ENCODE data around the gene DMD.
"Not testable (repeated sequence)": the region's sequence is repeated elsewhere in the genome, so short reads cannot be mapped to it uniquely, and the experiment has no call there.

Gene DMD

GRCh38 chrX:32839781-32840180 lies 371.6 kb downstream of the DMD start:
- Mint-ChIP-seq H3K9me3 (peaks cover 11% of the 10 kb centered on the region), H3K27ac (no peak overlapping the region), H3K36me3 (ENCODE audit: low read depth) (no peaks in the 10 kb centered on the region), H3K4me3 (no peak overlapping the region), H3K4me1 (ENCODE audit: low read depth) (no peaks in the 10 kb centered on the region), H3K27me3 (ENCODE audit: low read depth) (no peaks in the 10 kb centered on the region)
- DNase-seq (ENCODE audit: low spot score) = no peak

- Mint-ChIP-seq H3K4me1 (ENCODE audit: low read depth) (no peaks in the 10 kb centered on the region), H3K4me3 (no peak overlapping the region), H3K27ac (no peak overlapping the region), H3K27me3 (ENCODE audit: low read depth) (no peaks in the 10 kb centered on the region), H3K9me3 (no peaks in the 10 kb centered on the region), H3K36me3 (ENCODE audit: low read depth) (no peaks in the 10 kb centered on the region)
- DNase-seq (ENCODE audit: low spot score) = no peak
Measured at GRCh38 chrX:32825009-32825408, 386.3 kb downstream of the DMD start.

GRCh38 chrX:32804034-32804433 lies 407.3 kb downstream of the DMD start:
- Mint-ChIP-seq H3K27ac (no peak overlapping the region), H3K36me3 (ENCODE audit: low read depth) (no peaks in the 10 kb centered on the region), H3K4me1 (ENCODE audit: low read depth) (no peaks in the 10 kb centered on the region), H3K27me3 (ENCODE audit: low read depth) (no peaks in the 10 kb centered on the region), H3K9me3 (peaks cover 13% of the 10 kb centered on the region), H3K4me3 (no peak overlapping the region)
- DNase-seq (ENCODE audit: low spot score) = no peak

- H3K36me3 Mint-ChIP-seq (ENCODE audit: low read depth) = no peaks in the 10 kb centered on the region
- no peaks in the 10 kb centered on the region for H3K4me1 Mint-ChIP-seq (ENCODE audit: low read depth)
- H3K9me3 Mint-ChIP-seq = peaks cover 7% of the 10 kb centered on the region
- H3K27ac Mint-ChIP-seq = no peak overlapping the region
- no peaks in the 10 kb centered on the region for H3K27me3 Mint-ChIP-seq (ENCODE audit: low read depth)
- no peak overlapping the region for H3K4me3 Mint-ChIP-seq
- no peak for DNase-seq (ENCODE audit: low spot score)
Measured at GRCh38 chrX:32798990-32799389, 412.4 kb downstream of the DMD start.

GRCh38 chrX:32788936-32789335 lies 422.4 kb downstream of the DMD start:
- H3K4me3 Mint-ChIP-seq = no peak overlapping the region
- H3K9me3 Mint-ChIP-seq = peaks cover 3% of the 10 kb centered on the region
- no peaks in the 10 kb centered on the region for H3K4me1 Mint-ChIP-seq (ENCODE audit: low read depth)
- H3K27me3 Mint-ChIP-seq (ENCODE audit: low read depth) = no peaks in the 10 kb centered on the region
- no peak overlapping the region for H3K27ac Mint-ChIP-seq
- DNase-seq (ENCODE audit: low spot score) = no peak
- no peaks in the 10 kb centered on the region for H3K36me3 Mint-ChIP-seq (ENCODE audit: low read depth)

DNA sequence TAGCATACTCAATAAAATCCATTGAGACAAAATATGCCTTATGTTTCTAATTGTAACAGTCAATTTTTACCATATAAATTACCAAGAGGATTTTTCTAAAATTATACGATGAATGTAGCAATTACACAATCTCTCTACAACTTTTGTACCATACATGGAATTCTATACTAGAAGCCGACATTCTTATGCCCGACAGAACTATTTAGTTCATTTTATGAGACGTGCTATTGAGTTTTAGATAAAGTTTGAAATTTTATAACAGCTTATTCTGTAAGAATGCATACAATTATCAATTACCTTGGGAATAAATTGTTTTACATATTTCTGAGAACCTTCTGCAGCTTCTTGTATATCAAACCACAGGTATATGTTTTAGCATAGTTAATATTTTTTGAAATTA lies 431.2 kb downstream of the DMD start:
- Mint-ChIP-seq H3K9me3 (no peaks in the 10 kb centered on the region), H3K27ac (no peak overlapping the region), H3K36me3 (ENCODE audit: low read depth) (no peaks in the 10 kb centered on the region), H3K4me1 (ENCODE audit: low read depth) (no peaks in the 10 kb centered on the region), H3K4me3 (no peak overlapping the region), H3K27me3 (ENCODE audit: low read depth) (no peaks in the 10 kb centered on the region)
- DNase-seq (ENCODE audit: low spot score) = no peak

GRCh38 chrX:32778965-32779364 lies 432.4 kb downstream of the DMD start:
- no peak overlapping the region for H3K4me3 Mint-ChIP-seq
- no peaks in the 10 kb centered on the region for H3K4me1 Mint-ChIP-seq (ENCODE audit: low read depth)
- DNase-seq (ENCODE audit: low spot score) = no peak
- no peaks in the 10 kb centered on the region for H3K9me3 Mint-ChIP-seq
- no peaks in the 10 kb centered on the region for H3K36me3 Mint-ChIP-seq (ENCODE audit: low read depth)
- H3K27ac Mint-ChIP-seq = no peak overlapping the region
- H3K27me3 Mint-ChIP-seq (ENCODE audit: low read depth) = no peaks in the 10 kb centered on the region

DNA sequence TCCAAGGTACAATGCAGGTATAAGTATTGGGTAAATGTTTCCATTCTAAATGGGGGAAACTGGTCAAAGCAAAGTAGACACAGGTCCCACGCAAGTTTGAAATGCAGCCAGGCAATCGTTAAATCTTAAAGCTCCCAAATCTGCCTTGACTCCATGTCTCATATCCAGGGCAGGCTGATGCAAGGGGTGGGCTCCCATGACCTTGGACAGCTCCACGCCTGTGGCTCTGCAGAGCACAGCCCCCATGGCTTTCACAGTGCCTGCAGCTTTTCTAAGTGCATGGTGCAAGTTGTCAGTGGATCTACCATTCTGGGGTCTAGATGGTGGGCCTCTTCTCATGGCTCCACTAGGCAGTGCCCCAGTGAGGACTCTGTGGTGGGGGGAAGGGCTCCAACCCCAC lies 436.4 kb downstream of the DMD start:
- H3K27ac Mint-ChIP-seq = no peak overlapping the region
- no peaks in the 10 kb centered on the region for H3K27me3 Mint-ChIP-seq (ENCODE audit: low read depth)
- no peak overlapping the region for H3K4me3 Mint-ChIP-seq
- DNase-seq (ENCODE audit: low spot score) = no peak
- H3K36me3 Mint-ChIP-seq (ENCODE audit: low read depth) = no peaks in the 10 kb centered on the region
- H3K4me1 Mint-ChIP-seq (ENCODE audit: low read depth) = no peaks in the 10 kb centered on the region
- peaks cover 3% of the 10 kb centered on the region for H3K9me3 Mint-ChIP-seq

DNA sequence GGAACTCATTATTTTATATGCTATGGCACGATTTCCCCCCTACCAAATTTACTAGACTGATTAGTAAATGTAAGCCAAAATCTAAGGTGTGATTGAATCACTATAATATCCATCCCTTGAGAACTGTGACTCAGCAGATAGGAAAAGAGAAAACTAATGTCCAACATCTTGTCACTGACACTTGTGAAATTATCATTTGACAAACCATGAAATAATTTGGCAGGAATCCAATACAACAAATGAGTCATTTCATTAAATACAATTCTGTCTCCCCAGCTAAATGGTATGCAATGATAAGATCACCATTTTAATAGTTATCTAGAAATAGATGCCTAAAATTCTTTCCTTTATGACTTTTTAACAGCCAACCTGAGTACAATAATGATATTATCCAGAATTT lies 462.3 kb downstream of the DMD start:
- Mint-ChIP-seq H3K27ac (no peak overlapping the region), H3K4me3 (no peak overlapping the region), H3K36me3 (ENCODE audit: low read depth) (no peaks in the 10 kb centered on the region), H3K9me3 (peaks cover 8% of the 10 kb centered on the region), H3K4me1 (ENCODE audit: low read depth) (no peaks in the 10 kb centered on the region), H3K27me3 (ENCODE audit: low read depth) (no peaks in the 10 kb centered on the region)
- DNase-seq (ENCODE audit: low spot score) = no peak

GRCh38 chrX:32745323-32745722 lies 466.0 kb downstream of the DMD start:
- no peak for DNase-seq (ENCODE audit: low spot score)
- Mint-ChIP-seq H3K36me3 (ENCODE audit: low read depth) (no peaks in the 10 kb centered on the region), H3K27ac (no peak overlapping the region), H3K4me3 (no peak overlapping the region), H3K27me3 (ENCODE audit: low read depth) (no peaks in the 10 kb centered on the region), H3K4me1 (ENCODE audit: low read depth) (no peaks in the 10 kb centered on the region), H3K9me3 (peaks cover 8% of the 10 kb centered on the region)

DNA sequence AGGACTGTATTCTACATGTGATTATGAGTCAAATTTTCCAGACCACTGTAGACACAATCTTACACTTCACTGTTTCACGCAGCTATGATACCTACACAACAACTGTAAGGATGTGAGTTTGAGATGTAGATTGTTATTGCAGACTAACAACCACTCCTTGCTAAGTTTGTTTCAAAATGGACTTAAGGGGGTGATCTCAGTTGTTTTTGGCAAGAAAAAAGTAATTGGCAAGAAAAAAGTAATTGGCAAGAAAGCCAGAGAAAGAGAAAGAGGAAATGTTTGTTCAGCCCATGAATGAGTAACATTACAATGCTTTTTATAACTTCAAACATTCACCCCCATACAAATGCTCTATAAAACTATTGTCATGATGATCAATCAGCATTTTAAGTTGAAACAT lies 466.4 kb downstream of the DMD start:
- Mint-ChIP-seq H3K4me1 (ENCODE audit: low read depth) (no peaks in the 10 kb centered on the region), H3K27me3 (ENCODE audit: low read depth) (no peaks in the 10 kb centered on the region), H3K4me3 (no peak overlapping the region), H3K9me3 (peaks cover 8% of the 10 kb centered on the region), H3K36me3 (ENCODE audit: low read depth) (no peaks in the 10 kb centered on the region), H3K27ac (no peak overlapping the region)
- no peak for DNase-seq (ENCODE audit: low spot score)

DNA sequence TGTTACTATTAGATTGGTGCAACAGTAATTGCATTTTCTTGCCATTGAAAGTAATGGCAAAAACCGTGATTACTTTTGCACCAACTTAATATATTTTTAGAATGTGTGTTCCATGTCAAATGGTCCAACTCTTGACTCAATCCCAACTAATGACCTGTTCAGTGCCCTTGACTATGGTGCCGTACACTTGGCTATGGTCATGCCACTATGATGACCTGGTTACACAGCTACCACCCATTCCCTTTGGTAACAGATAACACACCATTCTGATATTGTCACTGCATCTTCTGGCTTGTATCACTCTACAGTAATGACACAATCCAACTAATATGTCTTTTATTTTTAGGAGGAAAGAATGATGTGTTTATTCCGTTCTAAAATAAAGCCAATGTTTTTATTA lies 469.4 kb downstream of the DMD start:
- Mint-ChIP-seq H3K36me3 (ENCODE audit: low read depth) (no peaks in the 10 kb centered on the region), H3K4me3 (no peak overlapping the region), H3K9me3 (peaks cover 8% of the 10 kb centered on the region), H3K27ac (no peak overlapping the region), H3K27me3 (ENCODE audit: low read depth) (no peaks in the 10 kb centered on the region), H3K4me1 (ENCODE audit: low read depth) (no peaks in the 10 kb centered on the region)
- DNase-seq (ENCODE audit: low spot score) = no peak

DNA sequence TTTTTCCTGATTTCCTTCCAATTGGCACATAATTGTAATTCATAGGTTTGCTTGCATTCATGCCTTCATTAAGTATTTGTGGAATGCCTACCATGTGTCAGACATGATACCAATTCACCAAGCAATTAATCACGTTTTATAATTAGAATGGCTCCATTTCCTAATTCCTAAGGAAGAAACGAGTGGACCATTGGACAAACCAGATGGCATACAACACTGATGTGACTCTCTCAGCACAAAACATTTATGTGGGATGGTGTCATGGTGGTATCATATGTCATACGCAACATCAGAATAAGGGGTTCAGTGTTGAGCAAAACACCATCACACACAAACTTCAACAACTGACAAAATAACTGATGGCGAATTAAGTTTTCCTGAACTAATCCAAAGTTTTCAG lies 502.8 kb downstream of the DMD start:
- H3K4me1 Mint-ChIP-seq (ENCODE audit: low read depth) = no peaks in the 10 kb centered on the region
- H3K36me3 Mint-ChIP-seq (ENCODE audit: low read depth) = no peaks in the 10 kb centered on the region
- H3K4me3 Mint-ChIP-seq = no peak overlapping the region
- no peak overlapping the region for H3K27ac Mint-ChIP-seq
- H3K27me3 Mint-ChIP-seq (ENCODE audit: low read depth) = no peaks in the 10 kb centered on the region
- no peak for DNase-seq (ENCODE audit: low spot score)
- H3K9me3 Mint-ChIP-seq = no peaks in the 10 kb centered on the region

- H3K9me3 Mint-ChIP-seq; H3K36me3 Mint-ChIP-seq (ENCODE audit: low read depth); H3K4me3 Mint-ChIP-seq; DNase-seq (ENCODE audit: low spot score); H3K4me1 Mint-ChIP-seq (ENCODE audit: low read depth); H3K27me3 Mint-ChIP-seq (ENCODE audit: low read depth); H3K27ac Mint-ChIP-seq: not testable (repeated sequence)
Measured at GRCh38 chrX:32705385-32705784, 506.0 kb downstream of the DMD start.

- DNase-seq (ENCODE audit: low spot score) = no peak
- Mint-ChIP-seq H3K4me3 (no peak overlapping the region), H3K9me3 (no peaks in the 10 kb centered on the region), H3K27ac (no peak overlapping the region), H3K27me3 (ENCODE audit: low read depth) (no peaks in the 10 kb centered on the region), H3K4me1 (ENCODE audit: low read depth) (no peaks in the 10 kb centered on the region), H3K36me3 (ENCODE audit: low read depth) (no peaks in the 10 kb centered on the region)
Measured at GRCh38 chrX:32687379-32687778, 524.0 kb downstream of the DMD start.

GRCh38 chrX:32678487-32678886 lies 532.9 kb downstream of the DMD start:
- no peaks in the 10 kb centered on the region for H3K4me1 Mint-ChIP-seq (ENCODE audit: low read depth)
- no peaks in the 10 kb centered on the region for H3K9me3 Mint-ChIP-seq
- no peaks in the 10 kb centered on the region for H3K36me3 Mint-ChIP-seq (ENCODE audit: low read depth)
- DNase-seq (ENCODE audit: low spot score) = no peak
- no peak overlapping the region for H3K4me3 Mint-ChIP-seq
- no peaks in the 10 kb centered on the region for H3K27me3 Mint-ChIP-seq (ENCODE audit: low read depth)
- H3K27ac Mint-ChIP-seq = no peak overlapping the region

Measured in T-helper 2 cell treated with Interferon-gamma antibody and Interleukin-4, amounts not matched to agents 5 μg/mL and 100 μg/mL, for 36 hours (primary cell).